Psoas muscle (tissue), 8 donors: ENCODE data around the gene ANKRD11. TPM values are rescaled to one million over a fixed set of nuclear protein-coding genes. Genes with fewer than 3 reads are reported as not detected.

Experiments
- ATAC-seq, 4 donors: fragments of 200-7000 bp; cut with Tn5 transposase; one replicate each; pipeline ENCODE4 v1.9.1; 2020; ENCODE audit warnings: moderate library complexity in 3 of 4, mild to moderate bottlenecking in 2 of 4
- DNase-seq, 2 donors: peaks; one replicate each; pipeline ENCODE4 v3.0.0-alpha.2; 2020
- H3K27ac ChIP-seq: fragments of 200-600 bp; one replicate; pipeline ENCODE4 v1.8.0; 2022
- H3K27me3 ChIP-seq, 3 donors: fragments of 200-600 bp in 1 of 3; one replicate each; pipeline versions ENCODE4 v1.6.1 to v1.8.0; 2013 to 2022; ENCODE audit warnings: low read length in 2 of 3, mild to moderate bottlenecking in 2 of 3, moderate library complexity in 1 of 3; ENCODE audit not compliant: insufficient read depth in 3 of 3
- H3K36me3 ChIP-seq, 2 donors: fragments of 200-600 bp in 1 of 2; one replicate each; pipeline versions ENCODE4 v1.6.1 to v1.8.0; 2013 to 2022; ENCODE audit warnings: low read depth in 1 of 2, mild to moderate bottlenecking in 1 of 2, moderate library complexity in 1 of 2; ENCODE audit not compliant: insufficient read depth in 1 of 2
- H3K4me1 ChIP-seq: fragments of 200-600 bp; one replicate; pipeline ENCODE4 v1.8.0; 2022
- H3K4me3 ChIP-seq: fragments of 200-600 bp; one replicate; pipeline ENCODE4 v1.8.0; 2022; ENCODE audit warnings: mild to moderate bottlenecking
- H3K9me3 ChIP-seq: fragments of 200-600 bp; one replicate; pipeline ENCODE4 v1.8.0; 2022
- WGBS, 3 donors: extraction: QIAGEN DNeasy Blood & Tissue Kit; methylation state at CpG; one replicate each; pipeline versions ENCODE4 v1.1.6 to v1.1.7; 2013; 5-methylcytosine and 5-hydroxymethylcytosine counted together
- intact Hi-C, 2 donors: fragments of 100-400 bp; cut with DNase I; formaldehyde crosslinking; loops; one replicate each; pipeline versions ENCODE4 v1.11.0 to v1.14.2; 2022
- polyA plus RNA-seq, 3 donors: library from polyadenylated mRNA; stranded (reverse); fragments of 200-250 nt; gene quantifications; one replicate each; pipeline ENCODE4 v1.2.3, GENCODE V29; 2013
- total RNA-seq, 4 donors: library from RNA; stranded (reverse); fragmentation: NEBNext Ultra II Directional in 2 of 4; extraction: Animal tissue kit (Norgen Biotek cat#: 25700) in 2 of 4; gene quantifications; one replicate each; pipeline versions ENCODE4 v1.2.1 to v1.2.4, GENCODE V29; 2021 to 2023
- TF ChIP-seq, protein P1 (sequence below): fragments of 200-600 bp; IDR thresholded peaks from one replicate; pipeline ENCODE4 v1.8.0; 2022; ENCODE audit warnings: antibody characterized with exemption
- donor health status: healthy with polysubstance abuse.
- donor health status: DM: no; HTN: no; CAD: no; lungs with moderate emphysema.
- donor health status: Bipolar disorder and iron deficiency.
- donor health status: healthy.
- donor health status: DM: yes; HTN: yes; CAD: no.
- donor health status: DM: no; HTN: no; CAD: no.
- donor health status: DM: no; HTN: no; CAD: no.
- donor health status: DM: yes; HTN: yes; CAD: no.

ANKRD11 gene
- total and polyA plus RNA-seq, 7 donors: 22.3 to 72.8 (median 57.2) TPM

DNA sequence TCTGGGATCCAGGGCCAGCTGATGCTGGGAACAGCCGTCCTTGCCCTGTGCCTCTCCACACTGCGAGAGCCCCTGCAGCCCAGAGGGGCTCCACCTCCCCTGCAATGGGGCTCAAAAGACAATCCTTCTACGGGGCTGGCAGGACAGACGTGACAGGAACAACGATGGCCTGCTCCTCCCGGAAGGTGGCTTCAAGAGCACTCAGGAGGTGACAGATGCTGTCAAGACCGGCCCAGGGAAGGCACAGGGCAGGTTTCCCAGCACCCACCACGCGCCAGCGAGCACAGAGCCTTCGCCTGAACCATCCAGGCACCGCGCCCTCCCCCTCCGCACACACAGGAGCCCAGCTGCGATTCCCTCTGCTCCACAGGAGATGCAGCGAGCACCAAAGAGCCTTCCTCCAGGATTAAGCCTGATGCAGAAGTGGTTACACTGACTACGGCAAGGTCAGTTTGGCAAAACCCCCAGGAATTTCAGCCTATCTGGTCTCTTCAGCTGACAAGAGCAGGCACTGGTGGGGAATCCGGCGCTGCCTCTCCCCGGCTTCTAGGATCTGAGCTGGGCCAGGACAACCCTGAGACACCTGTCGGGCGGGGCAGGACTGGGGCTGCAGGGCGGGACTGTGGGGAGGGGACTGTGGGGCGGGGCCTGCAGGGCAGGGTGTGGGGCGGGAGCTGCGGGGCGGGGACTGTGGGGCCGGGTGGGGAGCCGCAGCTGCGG, 169.4 kb downstream of the ANKRD11 start:
- peak; percentile 55 to 63 (median 56) for ATAC-seq
- peak; percentile 71 to 84 for DNase-seq
- no peaks in the 10 kb centered on the region for H3K36me3 ChIP-seq
- peak overlapping the region; percentile 45 for H3K4me3 ChIP-seq
- TF ChIP-seq, protein P1, sequence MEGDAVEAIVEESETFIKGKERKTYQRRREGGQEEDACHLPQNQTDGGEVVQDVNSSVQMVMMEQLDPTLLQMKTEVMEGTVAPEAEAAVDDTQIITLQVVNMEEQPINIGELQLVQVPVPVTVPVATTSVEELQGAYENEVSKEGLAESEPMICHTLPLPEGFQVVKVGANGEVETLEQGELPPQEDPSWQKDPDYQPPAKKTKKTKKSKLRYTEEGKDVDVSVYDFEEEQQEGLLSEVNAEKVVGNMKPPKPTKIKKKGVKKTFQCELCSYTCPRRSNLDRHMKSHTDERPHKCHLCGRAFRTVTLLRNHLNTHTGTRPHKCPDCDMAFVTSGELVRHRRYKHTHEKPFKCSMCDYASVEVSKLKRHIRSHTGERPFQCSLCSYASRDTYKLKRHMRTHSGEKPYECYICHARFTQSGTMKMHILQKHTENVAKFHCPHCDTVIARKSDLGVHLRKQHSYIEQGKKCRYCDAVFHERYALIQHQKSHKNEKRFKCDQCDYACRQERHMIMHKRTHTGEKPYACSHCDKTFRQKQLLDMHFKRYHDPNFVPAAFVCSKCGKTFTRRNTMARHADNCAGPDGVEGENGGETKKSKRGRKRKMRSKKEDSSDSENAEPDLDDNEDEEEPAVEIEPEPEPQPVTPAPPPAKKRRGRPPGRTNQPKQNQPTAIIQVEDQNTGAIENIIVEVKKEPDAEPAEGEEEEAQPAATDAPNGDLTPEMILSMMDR: no peak
- H3K9me3 ChIP-seq: no peaks in the 10 kb centered on the region
- H3K27ac ChIP-seq: peak overlapping the region; percentile 92
- H3K4me1 ChIP-seq: peaks cover 96% of the 10 kb centered on the region
- no peaks in the 10 kb centered on the region for H3K27me3 ChIP-seq
- 27 to 34% (median 30%) methylated on average over 25 to 30 of the region's 30 CpGs for WGBS, 3 donors
- intact Hi-C loops: no loop called here

DNA sequence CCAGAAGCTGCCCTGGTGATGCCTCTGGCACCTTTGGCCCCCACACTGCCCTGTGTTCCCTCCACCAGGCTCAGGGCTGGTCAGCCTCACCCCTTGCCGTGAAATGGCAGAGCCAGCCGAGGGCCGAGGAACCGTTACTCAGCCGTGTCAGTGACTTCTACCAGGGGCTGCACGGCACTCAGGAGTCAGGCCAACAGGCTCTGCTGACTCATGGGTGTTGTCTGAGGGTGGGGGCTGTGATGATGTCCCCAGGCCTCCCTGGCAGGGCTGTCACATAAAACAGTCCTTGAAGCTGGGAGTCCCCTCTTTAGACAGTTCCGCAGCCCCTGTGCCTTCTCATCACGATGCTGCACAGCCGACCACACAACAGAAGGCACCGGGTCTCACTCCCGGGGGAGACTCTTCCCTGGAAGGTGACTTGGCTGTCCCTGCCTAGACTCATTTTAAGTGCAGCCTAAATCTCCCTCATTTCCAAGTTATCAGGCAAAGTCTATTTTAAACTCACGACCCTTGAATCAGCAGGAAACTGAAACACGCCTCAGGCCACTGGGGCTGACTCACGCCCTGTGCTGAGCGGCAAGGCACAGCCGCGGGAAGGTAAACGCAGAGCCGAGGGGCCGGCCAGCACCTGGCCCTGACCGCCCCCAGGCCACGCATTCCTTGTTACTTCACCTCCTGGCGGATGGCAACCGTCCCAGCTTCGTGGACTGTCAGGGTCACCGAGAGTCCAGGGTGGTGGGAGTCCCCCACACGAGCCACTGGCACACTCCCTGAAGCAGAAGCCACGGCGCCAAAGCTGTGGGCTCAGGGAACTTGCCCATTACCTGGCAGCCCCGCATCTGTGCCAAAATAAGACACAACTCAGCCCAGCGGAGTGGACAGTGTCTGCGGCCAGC, 170.2 kb downstream of the ANKRD11 start:
- Histone ChIP-seq H3K4me1 (peaks cover 96% of the 10 kb centered on the region), H3K27me3 (no peaks in the 10 kb centered on the region), H3K36me3 (no peaks in the 10 kb centered on the region), H3K27ac (peak overlapping the region; percentile 92), H3K4me3 (peak overlapping the region; percentile 45), H3K9me3 (no peaks in the 10 kb centered on the region)
- 16 to 27% (median 18%) methylated on average over 32 of the region's 32 CpGs for WGBS, 3 donors
- intact Hi-C loops: no loop called here
- peak; percentile 69 to 78 (median 76) for ATAC-seq
- TF ChIP-seq, protein P1: no peak
- DNase-seq: peak; percentile 79 to 87

DNA sequence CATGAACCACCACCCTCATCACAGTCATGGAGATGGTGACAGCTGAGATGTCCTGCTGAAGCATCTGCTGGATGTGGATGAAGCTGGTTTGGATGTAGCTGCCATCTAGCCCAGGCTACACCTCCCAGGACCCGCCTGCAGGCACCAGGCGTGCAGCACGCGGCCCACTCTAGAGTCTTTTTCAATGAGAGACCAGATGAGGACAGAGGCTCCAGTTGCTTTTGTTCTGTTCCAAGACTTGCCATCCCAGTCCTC, 170.8 kb downstream of the ANKRD11 start:
- TF ChIP-seq, protein P1: no peak
- no peaks in the 10 kb centered on the region for H3K9me3 ChIP-seq
- peak overlapping the region; percentile 45 for H3K4me3 ChIP-seq
- ATAC-seq: no peak
- no peak for DNase-seq
- intact Hi-C loops: no loop called here
- H3K27me3 ChIP-seq: no peaks in the 10 kb centered on the region
- WGBS, 3 donors: 87 to 95% (median 93%) methylated on average over 4 of the region's 4 CpGs
- H3K27ac ChIP-seq: peak overlapping the region; percentile 92
- no peaks in the 10 kb centered on the region for H3K36me3 ChIP-seq
- H3K4me1 ChIP-seq: peaks cover 96% of the 10 kb centered on the region

DNA sequence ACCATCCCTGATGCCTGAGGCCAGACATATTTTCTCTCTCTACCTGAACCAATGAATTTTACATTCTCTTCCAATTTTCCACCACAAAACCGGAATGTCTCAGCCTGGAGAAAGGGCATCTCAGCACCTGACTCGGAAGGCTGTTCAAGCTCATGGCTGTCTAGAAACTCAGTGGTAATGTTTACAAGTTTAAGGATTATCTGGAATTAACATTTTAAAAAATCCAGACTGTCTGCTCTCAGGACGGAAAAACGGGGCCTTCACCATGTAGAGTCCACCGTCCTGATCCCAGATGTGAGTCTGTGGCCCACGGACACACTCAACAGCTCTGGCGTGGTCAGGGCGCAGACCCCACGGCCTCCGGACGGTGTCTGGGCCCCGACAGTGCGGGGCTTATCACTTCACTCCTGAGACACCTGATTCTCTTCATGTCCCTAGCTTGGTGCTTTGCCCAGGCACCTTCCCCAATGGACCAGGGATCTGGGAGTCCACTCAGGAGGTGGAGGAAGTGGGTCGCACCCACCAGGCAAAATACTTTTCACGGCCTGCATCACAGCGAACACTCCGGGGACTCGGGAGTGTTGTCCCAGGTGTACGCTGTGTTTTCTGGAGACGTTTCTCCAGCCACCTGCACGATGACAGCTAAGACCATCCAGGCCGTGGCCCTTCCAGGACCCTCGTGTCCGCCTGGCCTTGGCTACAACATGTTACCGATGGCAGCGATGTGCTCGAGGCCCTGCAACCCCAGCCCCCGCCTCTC, 171.3 kb downstream of the ANKRD11 start:
- Histone ChIP-seq H3K27me3 (no peaks in the 10 kb centered on the region), H3K4me1 (peaks cover 96% of the 10 kb centered on the region), H3K9me3 (no peaks in the 10 kb centered on the region), H3K4me3 (no peak overlapping the region), H3K27ac (peak overlapping the region; percentile 92), H3K36me3 (no peaks in the 10 kb centered on the region)
- 88 to 92% (median 88%) methylated on average over 28 of the region's 28 CpGs for WGBS, 3 donors
- TF ChIP-seq, protein P1: no peak
- DNase-seq: peak in 1 of 2 donors; percentile 45
- intact Hi-C loops: no loop called here
- ATAC-seq: no peak
